Islet of Langerhans (tissue), 1 donor: ENCODE measurements around the gene RANBP3.
"Not testable (repeated sequence)": the region's sequence is repeated elsewhere in the genome, so short reads cannot be mapped to it uniquely, and the experiment has no call there.

ENCODE experiments used
- FAIRE-seq: peaks from one replicate; lab custom pipeline; 2011; peaks lifted over from hg19 to GRCh38; lab: Jason Lieb, UNC

RANBP3 gene

DNA sequence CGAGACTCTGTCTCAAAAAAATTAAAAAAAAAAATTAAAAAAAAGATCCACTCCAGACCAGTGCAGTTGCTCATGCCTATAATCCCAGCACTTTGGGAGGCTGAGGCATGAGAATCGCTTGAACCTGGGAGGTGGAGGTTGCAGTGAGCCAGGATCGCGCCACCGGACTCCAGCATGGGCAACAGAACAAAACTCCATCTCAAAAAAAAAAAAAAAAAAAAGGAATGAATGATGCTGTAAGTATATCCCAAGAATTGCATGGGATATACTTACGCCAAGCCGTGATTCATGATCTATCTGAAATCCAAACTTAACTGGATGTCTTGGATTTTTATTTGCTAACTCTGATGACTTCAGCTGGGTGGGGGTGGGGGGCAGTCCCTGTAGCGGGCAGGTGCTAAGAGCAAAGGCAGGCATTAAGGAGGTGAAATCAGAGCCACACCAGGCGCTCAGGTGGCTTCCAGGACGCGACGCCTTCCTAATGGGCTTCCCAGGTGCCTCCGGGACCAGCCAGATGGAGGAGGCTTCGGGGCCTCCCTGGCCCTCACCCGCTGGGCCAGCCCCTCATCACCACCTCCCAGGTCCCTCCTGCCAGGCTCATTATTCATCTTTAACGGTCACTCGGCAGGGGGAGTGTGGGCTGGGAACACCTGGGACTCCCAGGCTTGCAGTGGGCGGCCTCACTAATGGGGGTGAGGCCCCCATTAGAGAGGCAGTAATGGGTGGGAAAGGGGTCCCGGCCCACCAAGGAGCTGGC is 96.2 kb downstream of the RANBP3 start:
- FAIRE-seq: no peak

DNA sequence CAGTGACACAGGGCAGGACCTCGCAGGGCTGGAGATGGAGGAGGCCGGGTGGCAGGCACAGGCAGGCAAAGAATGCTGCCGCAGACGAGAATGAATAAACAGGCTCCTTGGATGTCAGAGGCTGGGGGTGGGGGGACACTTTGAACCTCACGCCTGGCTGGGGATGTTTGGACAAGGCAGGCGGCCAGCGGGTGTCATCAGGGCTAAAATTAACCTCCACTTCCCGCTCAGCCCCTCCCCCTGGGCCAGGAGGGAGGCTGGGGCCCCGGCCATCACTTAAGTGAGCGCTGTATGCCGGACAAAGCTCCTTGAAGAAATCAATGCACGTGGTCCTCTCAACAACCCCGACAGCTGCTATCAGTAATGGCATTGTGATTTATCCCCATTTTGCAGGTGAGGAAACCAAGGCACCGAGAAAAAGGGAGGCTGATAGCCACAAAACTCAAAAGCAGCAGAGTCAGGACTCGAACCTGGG is 97.3 kb downstream of the RANBP3 start:
- FAIRE-seq: no peak

DNA sequence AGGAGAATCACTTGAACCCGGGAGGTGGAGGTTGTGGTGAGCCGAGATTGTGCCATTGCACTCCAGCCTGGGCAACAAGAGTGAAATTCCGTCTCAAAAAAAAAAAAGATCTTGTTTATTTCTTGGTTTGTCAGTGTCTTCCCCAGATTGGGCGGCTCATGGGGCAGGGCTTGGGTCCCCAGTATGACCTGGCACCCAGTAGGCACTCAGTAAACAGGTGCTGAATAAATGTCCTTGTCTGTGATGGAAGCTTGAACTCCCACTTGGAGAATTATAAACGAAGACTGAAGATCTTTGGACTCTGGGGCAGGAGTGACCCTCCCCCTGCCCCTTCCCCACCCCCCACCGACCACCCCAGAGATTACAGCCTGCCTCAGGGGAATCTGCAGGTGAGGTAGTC is 97.7 kb downstream of the RANBP3 start:
- no peak for FAIRE-seq

DNA sequence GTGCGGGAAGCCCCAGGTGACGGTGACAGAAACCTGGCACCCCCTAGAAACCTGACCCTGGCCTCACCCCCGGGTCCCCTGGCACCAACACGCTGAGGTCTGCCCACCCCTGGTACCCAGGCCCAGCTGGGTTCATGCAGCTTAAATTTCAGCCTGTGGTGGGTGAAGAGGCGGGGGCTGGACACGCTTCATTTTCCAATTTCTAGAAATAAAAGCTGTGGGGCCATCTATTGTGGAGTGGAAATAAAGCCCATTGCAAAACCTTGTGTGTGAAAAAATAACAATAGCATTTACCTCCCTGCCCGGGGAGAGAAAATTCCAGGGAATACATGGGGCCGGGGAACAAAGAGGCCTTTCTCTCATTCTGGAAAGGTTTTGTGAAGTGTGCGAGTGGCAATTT is 100.1 kb downstream of the RANBP3 start:
- no peak for FAIRE-seq

DNA sequence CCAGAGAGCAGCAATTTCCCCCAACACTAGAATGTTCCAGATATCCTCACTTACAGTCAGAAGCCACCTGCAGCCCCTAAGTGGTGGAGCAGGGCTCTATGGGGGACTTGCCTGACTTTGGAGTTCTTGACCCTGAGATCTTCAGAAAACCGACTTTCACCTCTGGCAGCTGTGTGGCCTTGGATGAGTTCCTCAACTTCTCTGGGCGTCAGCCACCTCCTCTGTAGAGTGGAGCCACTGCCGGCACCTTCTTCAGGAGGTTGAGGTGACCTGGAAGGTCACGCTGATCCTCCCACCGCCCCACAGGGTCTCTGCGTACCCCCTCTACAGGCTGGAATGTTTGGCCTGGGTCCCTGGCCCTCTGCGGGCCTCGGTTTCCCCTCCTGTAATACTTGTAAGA is 100.5 kb downstream of the RANBP3 start:
- no peak for FAIRE-seq

DNA sequence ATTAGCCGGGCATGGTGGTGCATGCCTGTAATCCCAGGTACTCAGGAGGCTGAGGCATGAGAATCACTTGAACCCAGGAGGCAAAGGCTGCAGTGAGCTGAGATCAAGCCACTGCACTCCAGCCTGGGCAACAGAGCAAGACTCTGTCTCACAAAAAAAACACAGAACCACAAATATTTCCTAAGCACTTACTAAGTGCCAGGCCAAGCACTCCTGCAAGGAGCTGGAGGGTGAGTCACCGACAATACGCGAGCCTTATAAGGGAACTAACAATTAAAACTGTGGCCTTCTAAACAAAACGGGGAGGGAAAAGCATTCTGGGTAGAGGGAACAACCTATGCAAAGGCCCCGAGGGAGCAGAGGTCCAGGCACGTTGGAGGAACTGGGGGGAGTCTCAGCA is 103.4 kb downstream of the RANBP3 start:
- not testable (repeated sequence) for FAIRE-seq

DNA sequence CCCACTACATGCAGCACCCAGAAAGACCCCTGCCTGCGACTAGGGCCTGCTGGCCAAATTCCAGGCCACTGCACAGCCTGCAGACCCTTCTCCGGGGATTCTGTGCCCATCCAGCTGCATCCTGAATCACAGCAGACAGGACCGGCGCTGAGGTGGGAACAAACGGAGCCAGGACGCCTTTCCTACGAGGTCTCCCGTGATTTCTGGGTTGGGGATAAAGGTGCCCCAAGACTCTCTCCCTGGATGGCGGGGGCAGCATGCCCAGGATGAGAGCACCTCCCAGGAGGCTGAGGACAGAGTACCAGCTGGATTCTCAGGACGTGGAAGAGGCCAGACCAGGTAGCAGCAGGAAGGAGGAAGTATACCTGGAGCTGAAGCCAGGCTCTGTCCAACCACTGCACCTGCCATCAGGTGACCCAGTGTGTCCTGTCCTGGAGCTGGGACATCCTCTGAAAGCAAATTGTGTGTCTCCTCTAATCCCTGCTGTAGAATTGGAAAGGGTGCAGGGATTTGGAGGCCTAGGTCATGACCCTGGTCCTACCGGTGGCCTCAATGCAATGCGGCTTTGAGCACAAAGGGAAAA is 104.2 kb downstream of the RANBP3 start:
- FAIRE-seq: no peak

DNA sequence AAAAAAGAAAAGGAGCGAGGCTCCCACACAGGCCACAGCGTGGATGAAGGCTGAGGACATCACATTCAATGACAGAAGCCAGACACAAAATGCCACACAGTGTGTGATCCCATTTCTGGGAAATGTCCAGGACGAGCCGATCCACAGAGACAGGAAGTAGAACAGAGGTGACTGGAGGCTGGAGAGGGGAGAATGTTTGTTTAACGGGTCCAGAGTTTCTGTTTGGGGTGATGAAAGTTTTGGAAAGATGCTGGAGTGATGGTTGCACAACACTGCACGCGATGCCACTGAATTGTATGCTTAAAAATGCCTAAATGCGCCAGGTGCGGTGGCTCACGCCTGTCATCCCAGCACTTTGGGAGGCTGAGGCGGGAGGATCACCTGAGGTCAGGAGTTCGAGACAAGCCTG is 107.0 kb downstream of the RANBP3 start:
- no peak for FAIRE-seq

DNA sequence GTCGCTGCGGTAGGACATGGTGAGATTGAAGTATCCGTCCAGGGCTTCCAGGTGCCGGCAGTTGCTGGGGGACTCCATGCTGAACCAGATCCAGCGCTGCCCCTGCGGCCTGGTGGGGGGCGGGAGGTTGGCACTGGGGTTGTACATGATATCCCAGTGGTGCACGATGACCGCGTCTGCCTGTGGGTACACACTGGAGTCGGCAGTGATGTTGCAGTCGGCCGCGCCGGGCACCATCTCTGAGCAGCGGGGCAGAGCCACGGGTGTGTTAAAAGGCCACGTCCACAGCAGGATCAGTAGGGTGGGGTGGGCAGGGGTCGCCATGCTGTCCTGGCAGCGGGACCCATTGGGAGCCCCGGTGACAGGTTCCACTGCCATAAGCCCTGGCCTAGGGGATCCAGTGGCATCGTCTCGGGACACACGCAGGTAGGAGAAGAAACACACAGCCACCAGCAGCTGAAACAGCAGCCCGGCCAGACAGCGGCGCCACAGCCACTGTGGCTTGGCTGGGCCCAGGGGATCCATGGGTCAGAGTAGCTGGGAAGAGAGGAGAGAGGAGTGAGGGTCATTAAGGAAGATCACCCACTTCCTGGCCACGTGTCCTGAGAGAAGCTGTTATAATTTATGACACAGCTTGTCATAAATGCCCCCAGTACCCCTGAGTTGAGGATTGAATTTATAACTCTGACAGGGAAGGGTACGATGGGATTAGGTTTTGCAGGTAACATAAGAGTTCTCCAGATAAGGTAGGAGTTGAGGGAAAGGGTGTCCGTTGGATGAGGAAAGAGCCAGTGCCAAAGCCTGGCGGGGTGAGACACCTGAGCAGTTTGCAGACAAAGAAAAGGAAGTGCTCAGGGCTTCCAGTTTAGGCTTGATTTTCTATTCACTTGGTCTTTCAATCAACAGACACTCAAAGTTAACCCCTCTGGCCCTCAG is 110.5 kb downstream of the RANBP3 start:
- FAIRE-seq: no peak
